Measurements from ENCODE around the gene TRIM33. TPM values are rescaled to one million over a fixed set of nuclear protein-coding genes. Genes with fewer than 3 reads are reported as not detected.
A peak's percentile ranks its signal among the peaks of the same experiment; 100 is the strongest.

TRIM33 gene
- total and polyA plus RNA-seq, 10 of the 15 experiments (the other 5 are each of a cell fraction or from before 2014, with no cell fraction given): 9.0 to 40.3 (median 22.0) TPM

GRCh38 chr1:114470681-114471080 is 40.3 kb downstream of the TRIM33 start (continued):
- no peak for TF ChIP-seq SKIL (IDR thresholded peaks at IDR 0.05; ENCODE audit: low read depth, poor library complexity, severe bottlenecking)

GRCh38 chr1:114468710-114469468 is 42.1 kb downstream of the TRIM33 start:
- peaks cover 12% of the 10 kb centered on the region for H3K4me1 ChIP-seq (ENCODE audit: control insufficient read depth, insufficient read depth, low read length)
- no peak overlapping the region for H3K4me2 ChIP-seq (ENCODE audit: control insufficient read depth, insufficient read depth)
- ATAC-seq (peak; percentile 41), FAIRE-seq (no peak), DNase-seq (ENCODE audit: low read depth, low spot score) (no peak)
- TF ChIP-seq YBX1 (IDR thresholded peaks at IDR 0.05): no peak
- 0 out of 2 replicates have a peak, but pooled peaks have one; percentile 42 for TF ChIP-seq CREM (IDR thresholded peaks at IDR 0.05; ENCODE audit: low read depth)
- TF ChIP-seq EED (IDR thresholded peaks at IDR 0.05; ENCODE audit: low read depth): no peak
- no peak for TF ChIP-seq EGR1 (IDR thresholded peaks at IDR 0.05; ENCODE audit: borderline replicate concordance in 1 of 2, low read depth in 2 of 2, low read length in 2 of 2)
- no peak for TF ChIP-seq FOS (IDR thresholded peaks at IDR 0.05; ENCODE audit: borderline replicate concordance, extremely low read depth, insufficient read length)
- no peak for TF ChIP-seq KDM1A (IDR thresholded peaks at IDR 0.05; ENCODE audit: borderline replicate concordance)
- TF ChIP-seq CREB1 (IDR thresholded peaks at IDR 0.05; ENCODE audit: low read depth): peak; percentile 77
- TF ChIP-seq HSF1 (IDR thresholded peaks at IDR 0.05; ENCODE audit: low read depth, low read length): no peak
- H3K27ac ChIP-seq (ENCODE audit: control insufficient read depth, insufficient read depth): no peak overlapping the region
- in situ Hi-C loops (cut with MboI): no loop called here
- no peaks in the 10 kb centered on the region for H3K27me3 ChIP-seq (replicated peaks in 1 of 2; ENCODE audit: control insufficient read depth in 2 of 2, insufficient read depth in 2 of 2, low read length in 1 of 2)
- POLR2A ChIA-PET: interaction anchor here (0.5 kb wide), 2 partner anchors 513 to 864 kb away, joined by 3 read pairs; no protein-coding TSS in a partner anchor
- no peaks in the 10 kb centered on the region; a peak in 2 of 4 replicates for H3K36me3 ChIP-seq (ENCODE audit: control insufficient read depth in 2 of 2, insufficient read depth in 2 of 2, low read length in 1 of 2)
- intact Hi-C loops (cut with micrococcal nuclease; ENCODE audit: unreplicated experiment): no loop called here
- peaks cover 48% of the 10 kb centered on the region for H3K79me2 ChIP-seq (ENCODE audit: control insufficient read depth, insufficient read depth, low read length)
- H3K9ac ChIP-seq (ENCODE audit: control insufficient read depth, insufficient read depth, low read length): no peak overlapping the region
- H3K9me3 ChIP-seq (replicated peaks; ENCODE audit: control insufficient read depth, insufficient read depth, low read length): no peaks in the 10 kb centered on the region; the same call in 2 of the 3 replicates
- H4K20me1 ChIP-seq (ENCODE audit: control insufficient read depth, insufficient read depth): no peaks in the 10 kb centered on the region
- 33% methylated on average over 6 of the region's 6 CpGs for WGBS (ENCODE audit: insufficient coverage, insufficient replicate concordance, low lambda C conversion rate, missing lambda C conversion rate)
- CTCF ChIA-PET: interaction anchor here (1.1 to 2.2 kb wide), 2 partner anchors 11 to 14 kb away, joined by 3 to 5 read pairs; no protein-coding TSS in a partner anchor
- RAD21 ChIA-PET (ENCODE audit: unreplicated experiment): no interaction called here
- SMC1A ChIA-PET (ENCODE audit: uncharacterized antibody, unreplicated experiment): interaction anchor here (1.1 to 2.6 kb wide), 6 partner anchors 9 to 81 kb away, joined by 3 to 13 read pairs (median 5); no protein-coding TSS in a partner anchor
- no peak overlapping the region for H3K4me3 ChIP-seq
- no peak overlapping the region for H2AFZ ChIP-seq (ENCODE audit: control insufficient read depth, low read depth, low read length)
- BruUV-seq (replicated peaks): no TSS peak
